Duodenal mucosa (tissue), 2 donors: ENCODE measurements around the gene RELCH.

Experiments
- H3K27ac ChIP-seq: one replicate; pipeline ENCODE4 v1.7.0; 2013; ENCODE audit warnings: low read depth, low read length
- H3K27me3 ChIP-seq, 2 donors: one replicate each; pipeline ENCODE4 v1.7.0; 2013; ENCODE audit warnings: low read length in 2 of 2, control low read depth in 1 of 2; ENCODE audit not compliant: insufficient read depth in 2 of 2, control insufficient read depth in 1 of 2
- H3K36me3 ChIP-seq, 2 donors: one replicate each; pipeline ENCODE4 v1.7.0; 2013; ENCODE audit warnings: low read length in 2 of 2, control low read depth in 1 of 2; ENCODE audit not compliant: insufficient read depth in 2 of 2, control insufficient read depth in 1 of 2
- H3K4me1 ChIP-seq, 2 donors: one replicate each; pipeline ENCODE4 v1.7.0; 2013; ENCODE audit warnings: low read length in 2 of 2, control low read depth in 1 of 2; ENCODE audit not compliant: insufficient read depth in 2 of 2, control insufficient read depth in 1 of 2
- H3K4me3 ChIP-seq, 2 donors: one replicate each; pipeline ENCODE4 v1.7.0; 2013; ENCODE audit warnings: low read length in 2 of 2, low read depth in 1 of 2
- H3K9ac ChIP-seq, 2 donors: one replicate each; pipeline ENCODE4 v1.7.0; 2013; ENCODE audit warnings: low read length in 2 of 2, low read depth in 1 of 2
- H3K9me3 ChIP-seq, 2 donors: one replicate each; pipeline ENCODE4 v1.7.0; 2013; ENCODE audit warnings: low read length in 2 of 2, control low read depth in 1 of 2; ENCODE audit not compliant: control insufficient read depth in 1 of 2

The RELCH gene

GRCh38 chr18:62186499-62186773 is 619 bp upstream of the RELCH start:
- Histone ChIP-seq H3K36me3 (peaks cover 0 to 2% of the 10 kb centered on the region in 2 donors), H3K27ac (peak overlapping the region; percentile 57), H3K9me3 (no peaks in the 10 kb centered on the region), H3K4me1 (peaks cover 25 to 27% of the 10 kb centered on the region in 2 donors), H3K9ac (peak overlapping the region; percentile 77 to 98), H3K27me3 (no peaks in the 10 kb centered on the region), H3K4me3 (peak overlapping the region; percentile 84 to 92)

GRCh38 chr18:62187543-62188510 is 772 bp downstream of the RELCH start:
- Histone ChIP-seq H3K27me3 (no peaks in the 10 kb centered on the region), H3K4me1 (peaks cover 25 to 27% of the 10 kb centered on the region in 2 donors), H3K9me3 (no peaks in the 10 kb centered on the region), H3K27ac (peak overlapping the region; percentile 48), H3K36me3 (peaks cover 0 to 3% of the 10 kb centered on the region in 2 donors), H3K4me3 (peak overlapping the region; percentile 84 to 93), H3K9ac (peak overlapping the region; percentile 56 to 80)

- Histone ChIP-seq H3K4me1 (peaks cover 25 to 27% of the 10 kb centered on the region in 2 donors), H3K4me3 (peak overlapping the region; percentile 84 to 93), H3K9ac (peak overlapping the region; percentile 56 to 80), H3K27me3 (no peaks in the 10 kb centered on the region), H3K36me3 (peaks cover 0 to 3% of the 10 kb centered on the region in 2 donors), H3K27ac (no peak overlapping the region), H3K9me3 (no peaks in the 10 kb centered on the region)
Observed at GRCh38 chr18:62189208-62189607, 2.2 kb downstream of the RELCH start.

GRCh38 chr18:62196079-62196478 is 9.0 kb downstream of the RELCH start:
- H3K9ac ChIP-seq: no peak overlapping the region
- H3K27me3 ChIP-seq: no peaks in the 10 kb centered on the region
- no peaks in the 10 kb centered on the region for H3K9me3 ChIP-seq
- H3K36me3 ChIP-seq: peaks cover 0 to 3% of the 10 kb centered on the region in 2 donors
- no peak overlapping the region for H3K4me3 ChIP-seq
- no peak overlapping the region for H3K27ac ChIP-seq
- H3K4me1 ChIP-seq: peaks cover 5 to 26% of the 10 kb centered on the region in 2 donors

GRCh38 chr18:62196980-62197379 is 9.9 kb downstream of the RELCH start:
- Histone ChIP-seq H3K9me3 (no peaks in the 10 kb centered on the region), H3K9ac (no peak overlapping the region), H3K36me3 (no peaks in the 10 kb centered on the region), H3K27ac (no peak overlapping the region), H3K27me3 (no peaks in the 10 kb centered on the region), H3K4me1 (peaks cover 5 to 26% of the 10 kb centered on the region in 2 donors), H3K4me3 (no peak overlapping the region)

GRCh38 chr18:62198259-62198658 is 11.2 kb downstream of the RELCH start:
- Histone ChIP-seq H3K27me3 (no peaks in the 10 kb centered on the region), H3K4me3 (no peak overlapping the region), H3K9me3 (no peaks in the 10 kb centered on the region), H3K36me3 (no peaks in the 10 kb centered on the region), H3K4me1 (peaks cover 5 to 29% of the 10 kb centered on the region in 2 donors), H3K9ac (no peak overlapping the region), H3K27ac (no peak overlapping the region)

- Histone ChIP-seq H3K36me3 (no peaks in the 10 kb centered on the region), H3K27ac (no peak overlapping the region), H3K9me3 (no peaks in the 10 kb centered on the region), H3K4me1 (peaks cover 5 to 29% of the 10 kb centered on the region in 2 donors), H3K4me3 (no peak overlapping the region), H3K9ac (no peak overlapping the region), H3K27me3 (no peaks in the 10 kb centered on the region)
Observed at GRCh38 chr18:62199629-62200028, 12.6 kb downstream of the RELCH start.

- peaks cover 5 to 29% of the 10 kb centered on the region in 2 donors for H3K4me1 ChIP-seq
- no peak overlapping the region for H3K9ac ChIP-seq
- H3K27me3 ChIP-seq: no peaks in the 10 kb centered on the region
- H3K36me3 ChIP-seq: no peaks in the 10 kb centered on the region
- no peak overlapping the region for H3K27ac ChIP-seq
- H3K4me3 ChIP-seq: no peak overlapping the region
- H3K9me3 ChIP-seq: no peaks in the 10 kb centered on the region
Observed at GRCh38 chr18:62200121-62200914, 13.3 kb downstream of the RELCH start.

GRCh38 chr18:62201870-62202269 is 14.8 kb downstream of the RELCH start:
- H3K9me3 ChIP-seq: no peaks in the 10 kb centered on the region
- no peak overlapping the region for H3K4me3 ChIP-seq
- no peaks in the 10 kb centered on the region for H3K36me3 ChIP-seq
- H3K27me3 ChIP-seq: no peaks in the 10 kb centered on the region
- H3K27ac ChIP-seq: no peak overlapping the region
- H3K9ac ChIP-seq: no peak overlapping the region
- H3K4me1 ChIP-seq: peaks cover 5 to 37% of the 10 kb centered on the region in 2 donors

GRCh38 chr18:62205824-62206223 is 18.8 kb downstream of the RELCH start:
- no peaks in the 10 kb centered on the region for H3K9me3 ChIP-seq
- no peak overlapping the region for H3K27ac ChIP-seq
- H3K4me3 ChIP-seq: no peak overlapping the region
- no peak overlapping the region for H3K9ac ChIP-seq
- no peaks in the 10 kb centered on the region for H3K36me3 ChIP-seq
- H3K4me1 ChIP-seq: peaks cover 0 to 15% of the 10 kb centered on the region in 2 donors
- H3K27me3 ChIP-seq: no peaks in the 10 kb centered on the region
